T-cell (primary cell): ENCODE measurements around the gene PPT1. TPM values are rescaled to one million over a fixed set of nuclear protein-coding genes. Genes with fewer than 3 reads are reported as not detected.

Experiments used
- ATAC-seq, 4 experiments: fragments of 200-7000 bp in 3 of 4; fragments of 150-1000 bp in 1 of 4; cut with Tn5 transposase; replicated peaks in 1 of 4; 1 replicate in 3 of 4; 2 replicates in 1 of 4; pipeline ENCODE4 v1.10.0; 2021; ENCODE audit warnings: moderate library complexity in 3 of 4, mild to moderate bottlenecking in 2 of 4, moderate number of reproducible peaks in 1 of 4
- CTCF ChIA-PET, 2 donors: fragments of 300-600 bp; sonication (Branson Sonifier 250); formaldehyde crosslinking; loops; one replicate each; lab custom pipeline; 2022; ENCODE audit warnings: antibody characterized with exemption in 2 of 2; lab: Charles Lee
- POLR2A ChIA-PET, 2 donors: fragments of 300-600 bp; sonication (Branson Sonifier 250); formaldehyde crosslinking; loops; one replicate each; lab custom pipeline; 2022; ENCODE audit warnings: antibody characterized with exemption in 2 of 2; lab: Charles Lee
- DNase-seq, 35 experiments: peaks; one replicate each; pipeline versions ENCODE4 v3.0.0 to v3.0.0-alpha.2; 2013 to 2023
- H3K27ac ChIP-seq: one replicate; pipeline ENCODE4 v1.5.1; 2013; ENCODE audit warnings: low read length
- H3K27me3 ChIP-seq, 2 experiments: replicated peaks in 1 of 2; 1 replicate in 1 of 2; 2 replicates in 1 of 2; pipeline versions ENCODE4 v1.6.1 to v1.7.0; 2013; ENCODE audit warnings: low read length in 1 of 2, mixed read lengths in 1 of 2; ENCODE audit not compliant: control insufficient read depth in 2 of 2, insufficient read depth in 2 of 2; ENCODE audit errors: extremely low read depth in 1 of 2
- H3K36me3 ChIP-seq, 2 donors: 1 replicate in 1 of 2; 2 replicates in 1 of 2; pipeline versions ENCODE4 v1.6.1 to v1.7.0; 2013; ENCODE audit warnings: low read length in 1 of 2; ENCODE audit not compliant: control insufficient read depth in 2 of 2, insufficient read depth in 1 of 2; ENCODE audit errors: extremely low read depth in 1 of 2
- H3K4me1 ChIP-seq, 2 experiments: 1 replicate in 1 of 2; 2 replicates in 1 of 2; pipeline versions ENCODE4 v1.6.1 to v1.7.0; 2013; ENCODE audit warnings: low read length in 2 of 2, mixed read lengths in 1 of 2; ENCODE audit not compliant: insufficient read depth in 2 of 2, control insufficient read depth in 1 of 2; ENCODE audit errors: extremely low read depth in 1 of 2
- H3K4me3 ChIP-seq, 2 donors: 1 replicate in 1 of 2; 2 replicates in 1 of 2; pipeline versions ENCODE4 v1.5.1 to v1.7.0; 2013; ENCODE audit warnings: mild to moderate bottlenecking in 2 of 2, low read length in 1 of 2, moderate library complexity in 1 of 2; ENCODE audit not compliant: control insufficient read depth in 1 of 2; ENCODE audit errors: extremely low read depth in 1 of 2
- H3K9me3 ChIP-seq: 2 replicates; pipeline ENCODE4 v1.7.0; 2013
- H3K27ac Mint-ChIP-seq, 2 donors: one replicate each; pipeline ENCODE4 v1.8.0; 2020 to 2021; ENCODE audit warnings: mild to moderate bottlenecking in 2 of 2, mixed read lengths in 2 of 2
- H3K27me3 Mint-ChIP-seq, 2 donors: one replicate each; pipeline ENCODE4 v1.8.0; 2021 to 2022; ENCODE audit warnings: mixed read lengths in 2 of 2
- H3K36me3 Mint-ChIP-seq: one replicate; pipeline ENCODE4 v1.8.0; 2021; ENCODE audit warnings: mixed read lengths
- H3K4me1 Mint-ChIP-seq, 3 donors: one replicate each; pipeline ENCODE4 v1.8.0; 2020 to 2022; ENCODE audit warnings: mixed read lengths in 3 of 3, mild to moderate bottlenecking in 1 of 3
- H3K4me3 Mint-ChIP-seq, 3 donors: one replicate each; pipeline ENCODE4 v1.8.0; 2020 to 2022; ENCODE audit warnings: mild to moderate bottlenecking in 3 of 3, mixed read lengths in 3 of 3, moderate library complexity in 3 of 3
- H3K9me3 Mint-ChIP-seq, 3 donors: one replicate each; pipeline ENCODE4 v1.8.0; 2020 to 2022; ENCODE audit warnings: mixed read lengths in 3 of 3
- WGBS: methylation state at CpG from one replicate; pipeline ENCODE4 v1.1.5; 2013; ENCODE audit warnings: missing lambda C conversion rate; ENCODE audit not compliant: insufficient coverage; 5-methylcytosine and 5-hydroxymethylcytosine counted together
- total RNA-seq, 35 experiments: library from RNA in 6 of 35; stranded (reverse) in 6 of 35; fragments of 120-200 nt in 1 of 35; gene quantifications; one replicate each; pipeline versions ENCODE4 v1.2.1 to v1.2.4 and lab custom pipeline; 2013 to 2026

Gene PPT1
- total RNA-seq, 5 donors from 2014 or later (not counting 1 experiment from before 2014, with no cell fraction given), result 44.4 to 72.6 (median 53.1) TPM

GRCh38 chr1:40053138-40053887 lies 43.7 kb downstream of the PPT1 start:
- Mint-ChIP-seq H3K27ac (peak overlapping the region; percentile 76 to 78), H3K36me3 (peaks cover 48% of the 10 kb centered on the region), H3K4me1 (peaks cover 88 to 95% (median 93%) of the 10 kb centered on the region in 3 donors), H3K4me3 (peak overlapping the region in 1 of 3 donors; percentile 45), H3K27me3 (no peaks in the 10 kb centered on the region), H3K9me3 (no peaks in the 10 kb centered on the region)
- peaks cover 7 to 60% of the 10 kb centered on the region in 2 donors for H3K36me3 ChIP-seq
- DNase-seq (no peak), ATAC-seq (no peak)
- 97% methylated on average over 4 of the region's 11 CpGs for whole genome bisulfite sequencing
- no peak overlapping the region for H3K27ac ChIP-seq
- POLR2A ChIA-PET, result interaction anchor here in 1 of 2 donors (0.6 kb wide), 1 partner anchor 657 kb away, joined by 5 read pairs; no protein-coding TSS in a partner anchor
- H3K4me3 ChIP-seq, result no peak overlapping the region
- CTCF ChIA-PET, result no interaction called here
- H3K9me3 ChIP-seq, result no peaks in the 10 kb centered on the region
- peaks cover 63 to 76% of the 10 kb centered on the region in 2 experiments for H3K4me1 ChIP-seq
- H3K27me3 ChIP-seq, result no peaks in the 10 kb centered on the region

GRCh38 chr1:40050863-40051262 lies 46.2 kb downstream of the PPT1 start:
- Mint-ChIP-seq H3K27ac (peak overlapping the region; percentile 90 to 92), H3K36me3 (peaks cover 44% of the 10 kb centered on the region), H3K27me3 (no peaks in the 10 kb centered on the region), H3K4me1 (peaks cover 86 to 91% (median 90%) of the 10 kb centered on the region in 3 donors), H3K4me3 (peak overlapping the region; percentile 4 to 96 (median 42)), H3K9me3 (no peaks in the 10 kb centered on the region)
- Histone ChIP-seq H3K9me3 (no peaks in the 10 kb centered on the region), H3K4me1 (peaks cover 52 to 76% of the 10 kb centered on the region in 2 experiments), H3K27ac (peak overlapping the region; percentile 44), H3K27me3 (no peaks in the 10 kb centered on the region), H3K4me3 (no peak overlapping the region), H3K36me3 (peaks cover 7 to 53% of the 10 kb centered on the region in 2 donors)
- ATAC-seq, result no peak
- ChIA-PET CTCF (interaction anchor here in 1 of 2 donors (1.0 to 2.0 kb wide), 2 partner anchors 16 to 290 kb away, joined by 3 to 4 read pairs; no protein-coding TSS in a partner anchor), POLR2A (no interaction called here)
- DNase-seq, result no peak
- WGBS, result 70% methylated on average over 1 of the region's 3 CpGs

- DNase-seq (no peak), ATAC-seq (peak in 2 of 4 experiments; percentile 26 to 33)
- Mint-ChIP-seq H3K9me3 (no peaks in the 10 kb centered on the region), H3K27ac (peak overlapping the region; percentile 87 to 92), H3K36me3 (peaks cover 45% of the 10 kb centered on the region), H3K4me1 (peaks cover 86 to 91% (median 90%) of the 10 kb centered on the region in 3 donors), H3K4me3 (peak overlapping the region; percentile 9 to 96 (median 22)), H3K27me3 (no peaks in the 10 kb centered on the region)
- H3K4me3 ChIP-seq, result no peak overlapping the region
- peaks cover 6 to 46% of the 10 kb centered on the region in 2 donors for H3K36me3 ChIP-seq
- ChIA-PET POLR2A (interaction anchor here in 1 of 2 donors (1.1 kb wide), 1 partner anchor 8 kb away, joined by 3 read pairs; no protein-coding TSS in a partner anchor), CTCF (interaction anchor here in 1 of 2 donors (0.6 to 2.0 kb wide), 4 partner anchors 10 to 292 kb away, joined by 3 to 6 read pairs (median 4); no protein-coding TSS in a partner anchor)
- H3K27me3 ChIP-seq, result no peaks in the 10 kb centered on the region
- H3K4me1 ChIP-seq, result peaks cover 48 to 78% of the 10 kb centered on the region in 2 experiments
- no peaks in the 10 kb centered on the region for H3K9me3 ChIP-seq
- WGBS, result 50% methylated on average over 1 of the region's 2 CpGs
- H3K27ac ChIP-seq, result peak overlapping the region; percentile 52
Measured at GRCh38 chr1:40049725-40050124, 47.3 kb downstream of the PPT1 start.

GRCh38 chr1:40047769-40048168 lies 49.3 kb downstream of the PPT1 start:
- Histone ChIP-seq H3K4me1 (peaks cover 62 to 73% of the 10 kb centered on the region in 2 experiments), H3K27me3 (no peaks in the 10 kb centered on the region), H3K9me3 (no peaks in the 10 kb centered on the region), H3K4me3 (no peak overlapping the region), H3K27ac (peak overlapping the region; percentile 2), H3K36me3 (peaks cover 0 to 33% of the 10 kb centered on the region in 2 donors)
- H3K27ac Mint-ChIP-seq, result peak overlapping the region; percentile 88 to 90
- peaks cover 87 to 91% (median 90%) of the 10 kb centered on the region in 3 donors for H3K4me1 Mint-ChIP-seq
- peak overlapping the region; percentile 34 to 96 (median 52) for H3K4me3 Mint-ChIP-seq
- no peaks in the 10 kb centered on the region for H3K27me3 Mint-ChIP-seq
- ATAC-seq, result peak in 3 of 4 experiments; percentile 40 to 63 (median 46)
- 29% methylated on average over 1 of the region's 5 CpGs for WGBS
- CTCF ChIA-PET, result interaction anchor here in 1 of 2 donors (0.7 to 1.1 kb wide), 2 partner anchors 10 to 16 kb away, joined by 3 to 4 read pairs; no protein-coding TSS in a partner anchor
- POLR2A ChIA-PET, result no interaction called here
- no peaks in the 10 kb centered on the region for H3K9me3 Mint-ChIP-seq
- no peak for DNase-seq
- peaks cover 50% of the 10 kb centered on the region for H3K36me3 Mint-ChIP-seq

- Histone ChIP-seq H3K9me3 (no peaks in the 10 kb centered on the region), H3K27me3 (no peaks in the 10 kb centered on the region), H3K4me1 (peaks cover 64 to 73% of the 10 kb centered on the region in 2 experiments), H3K4me3 (no peak overlapping the region), H3K36me3 (peaks cover 0 to 36% of the 10 kb centered on the region in 2 donors), H3K27ac (no peak overlapping the region)
- Mint-ChIP-seq H3K9me3 (no peaks in the 10 kb centered on the region), H3K4me1 (peaks cover 90 to 92% (median 91%) of the 10 kb centered on the region in 3 donors), H3K27me3 (no peaks in the 10 kb centered on the region), H3K36me3 (peaks cover 51% of the 10 kb centered on the region), H3K4me3 (peak overlapping the region; percentile 34 to 96 (median 52)), H3K27ac (peak overlapping the region; percentile 88 to 90)
- no peak for DNase-seq
- no peak for ATAC-seq
- ChIA-PET POLR2A (interaction anchor here in 1 of 2 donors (0.6 kb wide), 1 partner anchor 114 kb away, joined by 4 read pairs; no protein-coding TSS in a partner anchor), CTCF (interaction anchor here in 1 of 2 donors (0.7 to 1.1 kb wide), 2 partner anchors 10 to 15 kb away, joined by 3 to 4 read pairs; no protein-coding TSS in a partner anchor)
- WGBS, result no CpG with 5 or more reads among the region's 2 CpGs
Measured at GRCh38 chr1:40047276-40047675, 49.8 kb downstream of the PPT1 start.

- peaks cover 49% of the 10 kb centered on the region for H3K36me3 Mint-ChIP-seq
- H3K9me3 ChIP-seq, result no peaks in the 10 kb centered on the region
- peaks cover 87 to 89% (median 88%) of the 10 kb centered on the region in 3 donors for H3K4me1 Mint-ChIP-seq
- no peak for ATAC-seq
- no peak for DNase-seq
- no peak overlapping the region for H3K27ac ChIP-seq
- peaks cover 0 to 29% of the 10 kb centered on the region in 2 donors for H3K36me3 ChIP-seq
- no peaks in the 10 kb centered on the region for H3K27me3 Mint-ChIP-seq
- no peaks in the 10 kb centered on the region for H3K9me3 Mint-ChIP-seq
- WGBS, result 86% methylated on average over 2 of the region's 3 CpGs
- H3K27ac Mint-ChIP-seq, result peak overlapping the region; percentile 61 to 94
- POLR2A ChIA-PET, result no interaction called here
- peaks cover 63 to 73% of the 10 kb centered on the region in 2 experiments for H3K4me1 ChIP-seq
- peak overlapping the region; percentile 68 to 96 (median 70) for H3K4me3 Mint-ChIP-seq
- H3K4me3 ChIP-seq, result no peak overlapping the region
- CTCF ChIA-PET, result no interaction called here
- H3K27me3 ChIP-seq, result no peaks in the 10 kb centered on the region
Measured at GRCh38 chr1:40045766-40046165, 51.3 kb downstream of the PPT1 start.
